PFSK-1 (cell line): Measurements from ENCODE around the gene EEPD1.

Source experiments
- FOXP2 ChIP-seq: optimal IDR thresholded peaks from 2 replicates; pipeline ENCODE3; 2011; ENCODE audit warnings: borderline replicate concordance, control low read depth, inconsistent platforms; ENCODE audit not compliant: insufficient read depth; ENCODE audit errors: extremely low read length, extremely low read depth
- POLR2AphosphoS5 ChIP-seq: IDR thresholded peaks from 2 replicates; pipeline ENCODE4 v1.6.1; 2012; ENCODE audit warnings: low read depth, mild to moderate bottlenecking, control low read depth, low read length, moderate library complexity
- REST ChIP-seq, 2 experiments: IDR thresholded peaks; 2 replicates each; pipeline versions ENCODE4 v1.6.1 to v1.8.0; 2011 to 2012; ENCODE audit warnings: low read depth in 2 of 2, low read length in 2 of 2, control low read depth in 1 of 2, inconsistent platforms in 1 of 2, mild to moderate bottlenecking in 1 of 2, moderate library complexity in 1 of 2; ENCODE audit not compliant: insufficient read depth in 1 of 2
- SIN3A ChIP-seq: IDR thresholded peaks from 2 replicates; pipeline ENCODE4 v1.6.1; 2012; ENCODE audit warnings: mild to moderate bottlenecking, low read length, moderate library complexity, borderline replicate concordance; ENCODE audit not compliant: insufficient read depth
- TAF1 ChIP-seq: IDR thresholded peaks from 2 replicates; pipeline ENCODE4 v1.6.1; 2012; ENCODE audit warnings: low read length, control low read depth, borderline replicate concordance; ENCODE audit not compliant: insufficient read depth

EEPD1 gene

GRCh38 chr7:36291387-36292316 lies 138.6 kb downstream of the EEPD1 start:
- TF ChIP-seq SIN3A (no peak), FOXP2 (peak; percentile 31)

GRCh38 chr7:36295090-36295489 lies 142.0 kb downstream of the EEPD1 start:
- TF ChIP-seq SIN3A (no peak), FOXP2 (no peak), POLR2AphosphoS5 (no peak), REST (IDR thresholded peaks at IDR 0.05; ENCODE audit: insufficient read depth in 1 of 2, low read depth in 2 of 2, low read length in 2 of 2) (no peak), TAF1 (no peak)

GRCh38 chr7:36296284-36296683 lies 143.2 kb downstream of the EEPD1 start:
- TF ChIP-seq REST (IDR thresholded peaks at IDR 0.05; ENCODE audit: insufficient read depth in 1 of 2, low read depth in 2 of 2, low read length in 2 of 2) (no peak), FOXP2 (no peak), SIN3A (no peak), POLR2AphosphoS5 (no peak), TAF1 (no peak)

GRCh38 chr7:36297364-36298009 lies 144.4 kb downstream of the EEPD1 start:
- no peak for TF ChIP-seq SIN3A
- no peak for TF ChIP-seq FOXP2
- no peak for TF ChIP-seq POLR2AphosphoS5
- no peak for TF ChIP-seq REST (IDR thresholded peaks at IDR 0.05; ENCODE audit: insufficient read depth in 1 of 2, low read depth in 2 of 2, low read length in 2 of 2)
- TF ChIP-seq TAF1, result no peak

GRCh38 chr7:36298106-36298505 lies 145.1 kb downstream of the EEPD1 start:
- TF ChIP-seq REST (IDR thresholded peaks at IDR 0.05; ENCODE audit: insufficient read depth in 1 of 2, low read depth in 2 of 2, low read length in 2 of 2) (no peak), SIN3A (no peak), POLR2AphosphoS5 (no peak), FOXP2 (no peak), TAF1 (no peak)
